ENCODE results near the gene TNFRSF18. TPM values are rescaled to one million over a fixed set of nuclear protein-coding genes. Genes with fewer than 3 reads are reported as not detected.

The TNFRSF18 gene
- total and polyA plus RNA-seq, 2 donors (not counting 3 experiments of a cell fraction or from before 2014, with no cell fraction given): not detected

DNA sequence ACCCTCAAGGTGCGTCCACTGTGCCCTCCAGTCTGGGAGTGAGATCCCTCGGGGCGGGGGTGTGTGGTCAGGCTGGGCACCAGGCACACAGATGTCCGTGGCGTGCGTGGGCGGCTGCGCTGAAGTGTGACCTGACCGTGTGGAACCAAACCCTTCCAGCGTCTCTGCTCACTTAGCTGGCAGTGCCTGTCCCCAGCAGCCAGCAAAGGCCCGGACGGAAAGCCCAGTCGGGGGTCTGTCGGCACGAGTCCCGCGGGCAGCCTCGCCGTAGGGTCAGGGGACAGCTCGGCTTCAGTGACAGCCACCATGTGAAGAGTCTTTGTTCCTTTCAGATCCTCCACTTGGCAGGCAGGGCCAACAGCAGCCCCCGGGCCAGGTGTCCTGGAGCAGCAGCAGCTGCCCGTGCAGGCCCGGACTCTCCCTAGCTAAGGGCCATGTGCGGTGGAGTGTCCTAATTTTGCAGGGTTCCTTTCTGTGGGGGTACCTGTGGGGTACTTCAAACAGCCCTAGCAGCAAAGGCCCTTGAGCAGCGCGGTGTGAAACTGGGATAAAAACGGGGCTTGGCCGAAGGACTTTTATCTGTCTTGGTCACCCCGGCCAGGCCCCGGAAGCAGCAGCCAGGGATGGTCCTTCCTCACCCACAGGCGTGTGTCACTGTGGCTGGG lies 21.2 kb downstream of the TNFRSF18 start:
- Histone ChIP-seq H3K4me2 (ENCODE audit: insufficient read depth, low read length) (no peak overlapping the region), H4K20me1 (replicated peaks; ENCODE audit: control insufficient read depth, extremely low read depth, insufficient read depth, low read length) (no peaks in the 10 kb centered on the region), H2AFZ (ENCODE audit: low read depth, low read length) (no peak overlapping the region), H3K9ac (replicated peaks; ENCODE audit: extremely low read depth, insufficient read depth, low read length) (no peak overlapping the region), H3K9me1 (replicated peaks; ENCODE audit: control insufficient read depth, extremely low read depth, insufficient read depth, low read length) (no peaks in the 10 kb centered on the region), H3K79me2 (ENCODE audit: control insufficient read depth, insufficient read depth, low read length) (no peaks in the 10 kb centered on the region), H3K27me3 (ENCODE audit: control insufficient read depth in 2 of 2, insufficient read depth in 2 of 2, low read length in 2 of 2) (peaks cover 0 to 7% of the 10 kb centered on the region in 2 experiments), H3K36me3 (ENCODE audit: control insufficient read depth in 2 of 2, extremely low read depth in 1 of 2, insufficient read depth in 2 of 2, low read length in 2 of 2) (no peaks in the 10 kb centered on the region), H3K27ac (ENCODE audit: insufficient read depth, low read depth, low read length) (no peak overlapping the region), H3K9me3 (replicated peaks; ENCODE audit: control insufficient read depth, insufficient read depth, low read length) (no peaks in the 10 kb centered on the region), H3K4me3 (replicated peaks in 1 of 3; ENCODE audit: insufficient read depth in 1 of 3, low read depth in 1 of 3, low read length in 3 of 3) (no peak overlapping the region), H3K4me1 (ENCODE audit: control insufficient read depth, extremely low read depth, insufficient read depth, low read length) (no peaks in the 10 kb centered on the region)
- no peak for DNase-seq (ENCODE audit: low read depth, low spot score)
- no peak for TF ChIP-seq JUN (IDR thresholded peaks at IDR 0.05; ENCODE audit: borderline replicate concordance, insufficient read depth, insufficient read length, low read depth)
- TF ChIP-seq EZH2 (IDR thresholded peaks at IDR 0.05; ENCODE audit: borderline replicate concordance, low read depth, low read length, severe bottlenecking): no peak
- TF ChIP-seq, protein P1, sequence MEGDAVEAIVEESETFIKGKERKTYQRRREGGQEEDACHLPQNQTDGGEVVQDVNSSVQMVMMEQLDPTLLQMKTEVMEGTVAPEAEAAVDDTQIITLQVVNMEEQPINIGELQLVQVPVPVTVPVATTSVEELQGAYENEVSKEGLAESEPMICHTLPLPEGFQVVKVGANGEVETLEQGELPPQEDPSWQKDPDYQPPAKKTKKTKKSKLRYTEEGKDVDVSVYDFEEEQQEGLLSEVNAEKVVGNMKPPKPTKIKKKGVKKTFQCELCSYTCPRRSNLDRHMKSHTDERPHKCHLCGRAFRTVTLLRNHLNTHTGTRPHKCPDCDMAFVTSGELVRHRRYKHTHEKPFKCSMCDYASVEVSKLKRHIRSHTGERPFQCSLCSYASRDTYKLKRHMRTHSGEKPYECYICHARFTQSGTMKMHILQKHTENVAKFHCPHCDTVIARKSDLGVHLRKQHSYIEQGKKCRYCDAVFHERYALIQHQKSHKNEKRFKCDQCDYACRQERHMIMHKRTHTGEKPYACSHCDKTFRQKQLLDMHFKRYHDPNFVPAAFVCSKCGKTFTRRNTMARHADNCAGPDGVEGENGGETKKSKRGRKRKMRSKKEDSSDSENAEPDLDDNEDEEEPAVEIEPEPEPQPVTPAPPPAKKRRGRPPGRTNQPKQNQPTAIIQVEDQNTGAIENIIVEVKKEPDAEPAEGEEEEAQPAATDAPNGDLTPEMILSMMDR (IDR thresholded peaks at IDR 0.05; ENCODE audit: extremely low read depth in 1 of 2, insufficient read depth in 1 of 2, low read depth in 1 of 2, low read length in 2 of 2): no peak
- TF ChIP-seq MYC (IDR thresholded peaks at IDR 0.05; ENCODE audit: low read depth, low read length): no peak
- no peak for TF ChIP-seq POLR2A (IDR thresholded peaks at IDR 0.05; ENCODE audit: low read depth, low read length)
- TF ChIP-seq GATA2 (IDR thresholded peaks at IDR 0.05; ENCODE audit: insufficient read depth, insufficient read length, low read depth, low read length): no peak
- no peak for TF ChIP-seq FOS (IDR thresholded peaks at IDR 0.05; ENCODE audit: borderline replicate concordance, insufficient read depth, low read length)
- CTCF ChIA-PET: interaction anchor here (2.2 kb wide), 1 partner anchor 7 kb away, joined by 7 read pairs; no protein-coding TSS in a partner anchor
- dilution Hi-C loops (cut with MboI; ENCODE audit: extremely low pct_ligation_motif_present, low sequenced_read_pairs) (no loop called here), intact Hi-C loops (cut with micrococcal nuclease) (no loop called here)
- BruUV-seq (replicated peaks): no TSS peak
- POLR2A ChIA-PET: no interaction called here
- no peak for FAIRE-seq

Measured in endothelial cell of umbilical vein (primary cell).